HepG2 (cell line): ENCODE results near the gene FAM120AOS. TPM values are rescaled to one million over a fixed set of nuclear protein-coding genes. Genes with fewer than 3 reads are reported as not detected.

ENCODE experiments used
- ATAC-seq: fragments of 200-7000 bp; cut with Tn5 transposase; 3 replicates; pipeline ENCODE4 v1.9.1; 2020; ENCODE audit warnings: mild to moderate bottlenecking, moderate library complexity
- BruUV-seq: library from RNA; stranded (reverse); fragments of 400-500 nt; replicated peaks from 2 replicates; lab custom pipeline; 2021; lab: Mats Ljungman, UMichigan
- CTCF ChIA-PET: fragments of 300-600 bp; formaldehyde crosslinking; extraction: SDS; loops from one replicate; lab custom pipeline; 2021; ENCODE audit warnings: low total read pairs, inconsistent platforms, low intra/inter-chr PET ratio; lab: Yijun Ruan, JAX
- POLR2A ChIA-PET: fragments of 350-600 bp; sonication (Branson Sonifier 250); formaldehyde crosslinking; loops from one replicate; lab custom pipeline; 2020; ENCODE audit warnings: antibody characterized with exemption, inconsistent platforms; lab: Yijun Ruan, JAX
- DNase-seq: peaks from one replicate; pipeline ENCODE4 v3.0.0-alpha.2; 2015; ENCODE audit warnings: low spot score
- FAIRE-seq: peaks from 3 replicates; lab custom pipeline; 2011; peaks lifted over from hg19 to GRCh38; lab: Jason Lieb, UNC
- H2AFZ ChIP-seq: one replicate; pipeline ENCODE4 v1.6.1; 2011; ENCODE audit warnings: low read length, inconsistent platforms
- H3K27ac ChIP-seq: fragments of 300-600 bp; 3 replicates; pipeline ENCODE4 v1.8.0; 2011; ENCODE audit warnings: mixed run types, mild to moderate bottlenecking, mixed read lengths, low read length, inconsistent platforms; ENCODE audit not compliant: insufficient read depth; ENCODE audit errors: extremely low read length
- H3K27me3 ChIP-seq, 2 experiments: fragments of 200-600 bp in 1 of 2; 2 replicates in 1 of 2; 3 replicates in 1 of 2; pipeline versions ENCODE4 v1.6.0 to v1.8.0; 2011; ENCODE audit warnings: low read length in 2 of 2, mild to moderate bottlenecking in 2 of 2, moderate library complexity in 2 of 2, inconsistent platforms in 1 of 2; ENCODE audit not compliant: insufficient read depth in 2 of 2, control insufficient read depth in 1 of 2
- H3K36me3 ChIP-seq, 2 experiments: fragments of 200-600 bp in 1 of 2; replicated peaks in 1 of 2; 2 replicates in 1 of 2; 3 replicates in 1 of 2; pipeline versions ENCODE4 v1.5.1 to v1.8.0; 2011; ENCODE audit warnings: low read length in 2 of 2, inconsistent platforms in 1 of 2; ENCODE audit not compliant: insufficient read depth in 2 of 2, control insufficient read depth in 1 of 2
- H3K4me1 ChIP-seq: 2 replicates; pipeline ENCODE4 v1.5.1; 2012; ENCODE audit warnings: low read length, inconsistent platforms; ENCODE audit not compliant: insufficient read depth
- H3K4me2 ChIP-seq: 2 replicates; pipeline ENCODE4 v1.6.0; 2011; ENCODE audit warnings: low read depth, low read length, inconsistent platforms
- H3K4me3 ChIP-seq, 3 experiments: fragments of 200-600 bp in 1 of 3; sonication (generic), shearing (Covaris generic) in 1 of 3; replicated peaks in 1 of 3; 2 replicates each; pipeline ENCODE4 v1.5.1; 2011 to 2016; ENCODE audit warnings: low read length in 3 of 3, inconsistent platforms in 2 of 3, low read depth in 2 of 3, mild to moderate bottlenecking in 2 of 3, control low read depth in 1 of 3, mixed read lengths in 1 of 3; ENCODE audit not compliant: insufficient read depth in 1 of 3
- H3K79me2 ChIP-seq: one replicate; pipeline ENCODE4 v1.6.1; 2011; ENCODE audit warnings: low read length, inconsistent platforms; ENCODE audit not compliant: insufficient read depth
- H3K9ac ChIP-seq: 2 replicates; pipeline ENCODE4 v1.6.0; 2011; ENCODE audit warnings: mild to moderate bottlenecking, low read depth, low read length, inconsistent platforms; ENCODE audit not compliant: insufficient read depth
- H3K9me3 ChIP-seq: 2 replicates; pipeline ENCODE4 v1.5.1; 2012; ENCODE audit warnings: mild to moderate bottlenecking, low read length
- H4K20me1 ChIP-seq: 2 replicates; pipeline ENCODE4 v1.6.0; 2011; ENCODE audit warnings: inconsistent platforms, mild to moderate bottlenecking, low read length, moderate library complexity; ENCODE audit not compliant: insufficient read depth
- ATF1 ChIP-seq: IDR thresholded peaks from 2 replicates; pipeline ENCODE4 v1.6.1; 2016; ENCODE audit warnings: mild to moderate bottlenecking, control low read depth
- BRD4 ChIP-seq: sonication (generic); formaldehyde crosslinking; IDR thresholded peaks from 2 replicates; pipeline ENCODE4 v1.4.0; 2020; ENCODE audit warnings: missing genetic modification reagents
- HDAC1 ChIP-seq: sonication (generic); formaldehyde crosslinking; IDR thresholded peaks from 2 replicates; pipeline ENCODE4 v1.5.1; 2020; ENCODE audit warnings: mild to moderate bottlenecking, missing genetic modification reagents
- HNF1B ChIP-seq: sonication (generic); formaldehyde crosslinking; IDR thresholded peaks from 2 replicates; pipeline ENCODE4 v1.5.1; 2020; ENCODE audit warnings: mild to moderate bottlenecking, moderate library complexity, missing genetic modification reagents
- IKZF4 ChIP-seq: sonication (generic); formaldehyde crosslinking; IDR thresholded peaks from 2 replicates; pipeline ENCODE4 v1.5.1; 2020; ENCODE audit warnings: borderline replicate concordance, mild to moderate bottlenecking, low read depth, missing genetic modification reagents; ENCODE audit errors: not compliant biosample characterization
- NR2F1 ChIP-seq, 2 experiments: fragments of 450-650 bp in 1 of 2; formaldehyde crosslinking in 1 of 2; IDR thresholded peaks; 2 replicates each; pipeline versions ENCODE4 v1.5.0 to v1.6.1; 2016 to 2020; ENCODE audit warnings: mild to moderate bottlenecking in 1 of 2, missing compliant biosample characterization in 1 of 2, missing genetic modification reagents in 1 of 2, moderate library complexity in 1 of 2
- ONECUT2 ChIP-seq: sonication (generic); formaldehyde crosslinking; IDR thresholded peaks from 2 replicates; pipeline ENCODE4 v1.4.0; 2020; ENCODE audit warnings: missing genetic modification reagents
- TBL1XR1 ChIP-seq: fragments of 150-350 bp; IDR thresholded peaks from 2 replicates; pipeline ENCODE4 v1.6.1; 2014; ENCODE audit warnings: borderline replicate concordance, low read length; ENCODE audit not compliant: partially characterized antibody
- ZBTB38 ChIP-seq: sonication (generic); formaldehyde crosslinking; IDR thresholded peaks from 2 replicates; pipeline ENCODE4 v1.5.1; 2020; ENCODE audit warnings: mild to moderate bottlenecking, missing genetic modification reagents
- ZFP90 ChIP-seq: sonication (generic); formaldehyde crosslinking; IDR thresholded peaks from 2 replicates; pipeline ENCODE4 v1.8.0; 2022; ENCODE audit warnings: missing genetic modification reagents, mild to moderate bottlenecking, inconsistent platforms, borderline replicate concordance
- ZNF224 ChIP-seq: sonication (generic); formaldehyde crosslinking; IDR thresholded peaks from 2 replicates; pipeline ENCODE4 v1.5.0; 2020; ENCODE audit warnings: mild to moderate bottlenecking, missing genetic modification reagents
- ZNF607 ChIP-seq: sonication (generic); formaldehyde crosslinking; IDR thresholded peaks from 2 replicates; pipeline ENCODE4 v1.5.1; 2020; ENCODE audit warnings: missing genetic modification reagents, mild to moderate bottlenecking, borderline replicate concordance
- ZNF746 ChIP-seq: sonication (generic); formaldehyde crosslinking; IDR thresholded peaks from 2 replicates; pipeline ENCODE4 v1.8.0; 2022; ENCODE audit warnings: mild to moderate bottlenecking, missing genetic modification reagents
- WGBS: methylation state at CpG from one replicate; pipeline ENCODE4 v1.1.6; 2017; ENCODE audit warnings: low lambda C conversion rate; 5-methylcytosine and 5-hydroxymethylcytosine counted together
- in situ Hi-C: cut with HindIII; loops from 2 replicates; pipeline ENCODE4 v1.10.0; 2017; ENCODE audit warnings: low pct_unique_long_range_greater_than_20kb; ENCODE audit not compliant: extremely low pct_ligation_motif_present
- intact Hi-C: fragments of 100-400 bp; cut with micrococcal nuclease; formaldehyde crosslinking; loops from one replicate; pipeline ENCODE4 v1.10.0; 2022; ENCODE audit not compliant: unreplicated experiment
- polyA plus RNA-seq, 8 experiments: library from polyadenylated mRNA; depleted of rRNA in 3 of 8; stranded (reverse) in 7 of 8; unstranded in 1 of 8; fragments of >200 nt; fragmentation: Illumina TruSeq in 4 of 8; extraction: Trizol in 4 of 8; gene quantifications; 2 replicates each; pipeline versions ENCODE4 v1.2.1 to v1.2.3, GENCODE V29; 2011 to 2016; ENCODE audit warnings: low read depth in 4 of 8, missing spikeins in 1 of 8, mixed read lengths in 1 of 8; ENCODE audit not compliant: insufficient read depth in 1 of 8
- total RNA-seq, 5 experiments: library from RNA; depleted of rRNA; stranded (reverse); fragments of >200 nt; fragmentation: Illumina TruSeq; extraction: Trizol; gene quantifications; 2 replicates each; pipeline ENCODE4 v1.2.3, GENCODE V29; 2016; ENCODE audit warnings: low read depth in 1 of 5
- TF ChIP-seq, protein P1 (sequence below): sonication (generic); IDR thresholded peaks from 2 replicates; pipeline ENCODE4 v1.6.1; 2016; ENCODE audit warnings: low read depth, borderline replicate concordance
- TF ChIP-seq, protein P2 (sequence below): sonication (generic); formaldehyde crosslinking; IDR thresholded peaks from 2 replicates; pipeline ENCODE4 v1.5.0; 2020; ENCODE audit warnings: missing genetic modification reagents, mild to moderate bottlenecking, borderline replicate concordance
- TF ChIP-seq, protein P3 (sequence below): sonication (generic); formaldehyde crosslinking; IDR thresholded peaks from 2 replicates; pipeline ENCODE4 v1.5.0; 2020; ENCODE audit warnings: missing genetic modification reagents

The FAM120AOS gene
- total and polyA plus RNA-seq, 2 of the 13 experiments (the other 11 are each of a cell fraction or from before 2014, with no cell fraction given): 28.2 to 34.6 TPM

- 0 out of 2 replicates have a peak, but pooled peaks have one; percentile 38 for TF ChIP-seq HNF1B
- TF ChIP-seq, protein P1, sequence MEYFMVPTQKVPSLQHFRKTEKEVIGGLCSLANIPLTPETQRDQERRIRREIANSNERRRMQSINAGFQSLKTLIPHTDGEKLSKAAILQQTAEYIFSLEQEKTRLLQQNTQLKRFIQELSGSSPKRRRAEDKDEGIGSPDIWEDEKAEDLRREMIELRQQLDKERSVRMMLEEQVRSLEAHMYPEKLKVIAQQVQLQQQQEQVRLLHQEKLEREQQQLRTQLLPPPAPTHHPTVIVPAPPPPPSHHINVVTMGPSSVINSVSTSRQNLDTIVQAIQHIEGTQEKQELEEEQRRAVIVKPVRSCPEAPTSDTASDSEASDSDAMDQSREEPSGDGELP: no peak
- TF ChIP-seq ONECUT2 (CRISPR knock-in tag): no peak
- TF ChIP-seq BRD4: 0 out of 2 replicates have a peak, but pooled peaks have one; percentile 3
- no peak for TF ChIP-seq ATF1
- peak; percentile 56; the same call in 1 of the 2 replicates for TF ChIP-seq ZNF607
Observed at GRCh38 chr9:93452710-93453046, 703 bp downstream of the FAM120AOS start (continued).

DNA sequence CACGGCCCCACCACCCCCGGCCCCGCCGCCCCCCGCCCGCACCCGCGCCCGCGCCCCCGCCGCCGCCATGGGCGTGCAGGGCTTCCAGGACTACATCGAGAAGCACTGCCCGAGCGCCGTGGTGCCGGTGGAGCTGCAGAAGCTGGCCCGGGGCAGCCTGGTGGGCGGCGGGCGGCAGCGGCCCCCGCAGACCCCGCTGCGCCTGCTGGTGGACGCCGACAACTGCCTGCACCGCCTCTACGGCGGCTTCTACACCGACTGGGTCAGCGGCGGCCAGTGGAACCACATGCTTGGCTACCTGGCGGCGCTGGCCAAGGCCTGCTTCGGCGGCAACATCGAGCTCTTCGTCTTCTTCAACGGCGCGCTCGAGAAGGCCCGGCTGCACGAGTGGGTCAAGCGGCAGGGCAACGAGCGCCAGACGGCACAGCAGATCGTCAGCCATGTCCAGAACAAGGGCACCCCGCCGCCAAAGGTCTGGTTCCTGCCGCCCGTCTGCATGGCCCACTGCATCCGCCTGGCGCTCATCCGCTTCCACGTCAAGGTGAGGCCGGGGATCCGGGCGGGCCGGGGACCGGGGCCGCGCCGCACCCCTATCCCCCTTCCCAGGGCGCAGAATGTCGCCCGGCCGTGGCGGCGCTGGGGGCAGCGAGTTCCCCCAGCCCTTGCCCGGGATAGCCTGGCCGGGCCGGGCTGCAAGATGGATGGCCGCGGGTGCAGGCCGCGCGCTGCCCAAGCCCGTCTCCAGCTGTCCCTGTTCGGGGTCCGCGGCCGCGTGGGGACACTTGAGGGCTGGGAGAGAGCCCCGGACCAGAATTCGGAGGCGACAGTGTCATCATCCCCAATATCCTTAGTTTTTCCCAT lies 1.3 kb downstream of the FAM120AOS start:
- no TSS peak for BruUV-seq
- H3K4me2 ChIP-seq: peak overlapping the region; percentile 86
- WGBS: under 1% methylated on average over 19 of the region's 92 CpGs
- H3K27me3 ChIP-seq: no peaks in the 10 kb centered on the region; a peak in 1 of 5 replicates
- FAIRE-seq (no peak), DNase-seq (peak; percentile 16), ATAC-seq (peak; percentile 51)
- ChIA-PET POLR2A (interaction anchor here (0.8 to 2.1 kb wide), 3 partner anchors 13 to 318 kb away, joined by 3 to 5 read pairs (median 5); partner anchors contain the start of gene NINJ1), CTCF (no interaction called here)
- H3K9me3 ChIP-seq: no peaks in the 10 kb centered on the region
- H3K27ac ChIP-seq: peak overlapping the region; percentile 88
- peaks cover 64% of the 10 kb centered on the region for H3K79me2 ChIP-seq
- in situ Hi-C loops (no loop called here), intact Hi-C loops (loop anchor here (5.0 kb wide), 2 partner anchors 115 to 140 kb away; no protein-coding TSS in a partner anchor)
- no peak overlapping the region for H2AFZ ChIP-seq
- H4K20me1 ChIP-seq: peaks cover 29% of the 10 kb centered on the region
- peak overlapping the region; percentile 95 to 99 (median 95) for H3K4me3 ChIP-seq
- peaks cover 3 to 15% of the 10 kb centered on the region in 2 experiments; a peak in 3 of 5 replicates for H3K36me3 ChIP-seq
- peaks cover 47% of the 10 kb centered on the region for H3K4me1 ChIP-seq
- H3K9ac ChIP-seq: peak overlapping the region; percentile 95
- TF ChIP-seq HDAC1 (peak; percentile 40; the same call in 1 of the 2 replicates), ZNF224 (CRISPR knock-in tag) (0 out of 2 replicates have a peak, but pooled peaks have one; percentile 23), ZNF746 (peak; percentile 36; the same call in 1 of the 2 replicates), ZFP90 (CRISPR knock-in tag) (peak; percentile 52; the same call in 1 of the 2 replicates), ZBTB38 (CRISPR knock-in tag) (peak; percentile 50; the same call in 1 of the 2 replicates), TBL1XR1 (no peak), IKZF4 (CRISPR knock-in tag) (peak; percentile 56), NR2F1 (CRISPR knock-in tag; IDR thresholded peaks at IDR 0.05) (no peak)
- TF ChIP-seq, protein P2, sequence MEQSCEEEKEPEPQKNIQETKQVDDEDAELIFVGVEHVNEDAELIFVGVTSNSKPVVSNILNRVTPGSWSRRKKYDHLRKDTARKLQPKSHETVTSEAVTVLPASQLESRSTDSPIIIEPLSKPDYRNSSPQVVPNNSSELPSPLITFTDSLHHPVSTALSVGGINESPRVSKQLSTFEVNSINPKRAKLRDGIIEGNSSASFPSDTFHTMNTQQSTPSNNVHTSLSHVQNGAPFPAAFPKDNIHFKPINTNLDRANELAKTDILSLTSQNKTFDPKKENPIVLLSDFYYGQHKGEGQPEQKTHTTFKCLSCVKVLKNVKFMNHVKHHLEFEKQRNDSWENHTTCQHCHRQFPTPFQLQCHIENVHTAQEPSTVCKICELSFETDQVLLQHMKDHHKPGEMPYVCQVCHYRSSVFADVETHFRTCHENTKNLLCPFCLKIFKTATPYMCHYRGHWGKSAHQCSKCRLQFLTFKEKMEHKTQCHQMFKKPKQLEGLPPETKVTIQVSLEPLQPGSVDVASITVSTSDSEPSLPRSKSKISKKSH (CRISPR knock-in tag): peak; percentile 87
- TF ChIP-seq, protein P3, sequence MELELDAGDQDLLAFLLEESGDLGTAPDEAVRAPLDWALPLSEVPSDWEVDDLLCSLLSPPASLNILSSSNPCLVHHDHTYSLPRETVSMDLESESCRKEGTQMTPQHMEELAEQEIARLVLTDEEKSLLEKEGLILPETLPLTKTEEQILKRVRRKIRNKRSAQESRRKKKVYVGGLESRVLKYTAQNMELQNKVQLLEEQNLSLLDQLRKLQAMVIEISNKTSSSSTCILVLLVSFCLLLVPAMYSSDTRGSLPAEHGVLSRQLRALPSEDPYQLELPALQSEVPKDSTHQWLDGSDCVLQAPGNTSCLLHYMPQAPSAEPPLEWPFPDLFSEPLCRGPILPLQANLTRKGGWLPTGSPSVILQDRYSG (CRISPR knock-in tag): 0 out of 2 replicates have a peak, but pooled peaks have one; percentile 34
